Hepatocyte (in vitro differentiated cells): ENCODE data around the gene PSMD11. TPM values are rescaled to one million over a fixed set of nuclear protein-coding genes. Genes with fewer than 3 reads are reported as not detected.

ENCODE experiments used
- DNase-seq: peaks from one replicate; pipeline ENCODE4 v3.0.0-alpha.2; 2016; ENCODE audit warnings: low spot score
- H2AFZ ChIP-seq: fragments of 200-600 bp; sonication (generic); 2 replicates; pipeline ENCODE4 v1.6.0; 2016; ENCODE audit warnings: antibody characterized with exemption, mild to moderate bottlenecking
- H3K27ac ChIP-seq: fragments of 200-600 bp; sonication (generic); 2 replicates; pipeline ENCODE4 v1.5.1; 2016; ENCODE audit warnings: mild to moderate bottlenecking
- H3K27me3 ChIP-seq: fragments of 200-600 bp; sonication (generic); 2 replicates; pipeline ENCODE4 v1.6.1; 2016
- H3K36me3 ChIP-seq: fragments of 200-600 bp; sonication (generic); replicated peaks from 2 replicates; pipeline ENCODE4 v1.5.1; 2016; ENCODE audit warnings: low read depth; ENCODE audit not compliant: insufficient read depth
- H3K4me1 ChIP-seq: fragments of 200-600 bp; sonication (generic); 2 replicates; pipeline ENCODE4 v1.5.1; 2016; ENCODE audit warnings: mild to moderate bottlenecking, moderate library complexity; ENCODE audit not compliant: insufficient read depth
- H3K4me2 ChIP-seq: fragments of 200-600 bp; sonication (generic); 2 replicates; pipeline ENCODE4 v1.6.0; 2016
- H3K4me3 ChIP-seq: fragments of 200-600 bp; sonication (generic); 2 replicates; pipeline ENCODE4 v1.5.1; 2016; ENCODE audit warnings: mild to moderate bottlenecking
- H3K79me2 ChIP-seq: fragments of 200-600 bp; sonication (generic); 2 replicates; pipeline ENCODE4 v1.6.0; 2017; ENCODE audit warnings: mild to moderate bottlenecking
- H3K9me2 ChIP-seq: fragments of 200-600 bp; sonication (generic); replicated peaks from 2 replicates; pipeline ENCODE4 v1.6.0; 2017; ENCODE audit warnings: mild to moderate bottlenecking; ENCODE audit not compliant: insufficient read depth
- H3K9me3 ChIP-seq: fragments of 200-600 bp; sonication (generic); 2 replicates; pipeline ENCODE4 v1.5.1; 2016; ENCODE audit warnings: low read depth, mild to moderate bottlenecking
- H4K20me1 ChIP-seq: fragments of 200-600 bp; sonication (generic); 2 replicates; pipeline ENCODE4 v1.6.0; 2016; ENCODE audit warnings: mild to moderate bottlenecking; ENCODE audit not compliant: insufficient read depth, poor library complexity, severe bottlenecking
- EZH2 ChIP-seq: fragments of 200-600 bp; sonication (generic); IDR thresholded peaks from 2 replicates; pipeline ENCODE4 v1.6.1; 2016; ENCODE audit warnings: antibody characterized with exemption, mild to moderate bottlenecking, borderline replicate concordance
- EZH2phosphoT487 ChIP-seq: fragments of 200-600 bp; sonication (generic); IDR thresholded peaks from one replicate; pipeline ENCODE4 v1.6.1; 2018; ENCODE audit warnings: antibody characterized with exemption, mild to moderate bottlenecking, low read depth, moderate library complexity; ENCODE audit not compliant: unreplicated experiment, severe bottlenecking
- WGBS: methylation state at CpG from one replicate; pipeline ENCODE4 v1.1.6; 2016; ENCODE audit warnings: low lambda C conversion rate; ENCODE audit errors: missing lambda C conversion rate; 5-methylcytosine and 5-hydroxymethylcytosine counted together
- polyA plus RNA-seq: library from polyadenylated mRNA; unstranded; fragments of >200 nt; fragmentation: Nextera tagmentation; extraction: Ambion mirVana; gene quantifications from 2 replicates; pipeline ENCODE4 v1.2.1, GENCODE V29; 2016
- total RNA-seq: library from RNA; depleted of rRNA; stranded (reverse); fragments of >200 nt; gene quantifications from 2 replicates; pipeline ENCODE4 v1.2.3, GENCODE V29; 2014
- TF ChIP-seq, protein P1 (sequence below): fragments of 200-600 bp; sonication (generic); IDR thresholded peaks from 2 replicates; pipeline ENCODE4 v1.5.1; 2016; ENCODE audit warnings: antibody characterized with exemption, mild to moderate bottlenecking; ENCODE audit not compliant: poor library complexity

Gene PSMD11
- total and polyA plus RNA-seq, 2 experiments from 2014 or later, result 62.0 to 141 TPM

DNA sequence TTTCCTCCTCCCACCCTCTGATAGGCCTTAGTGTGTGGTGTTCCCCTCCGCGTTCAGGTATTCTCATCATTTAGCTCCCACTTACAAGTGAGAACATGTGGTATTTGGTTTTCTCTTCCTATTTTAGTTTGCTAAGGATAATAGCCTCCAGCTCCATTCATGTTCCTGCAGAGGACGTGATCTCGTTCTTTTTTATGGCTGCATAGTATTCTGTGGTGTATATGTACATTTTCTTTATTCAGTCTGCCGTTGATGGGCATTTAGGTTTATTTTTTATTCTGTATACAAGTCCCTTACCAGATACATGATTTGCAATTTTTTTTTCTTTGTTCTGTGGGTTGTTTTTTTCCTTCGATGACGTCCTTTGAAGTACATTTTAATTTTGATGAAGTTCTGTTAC lies 23.6 kb downstream of the PSMD11 start:
- no peak overlapping the region for H2AFZ ChIP-seq
- no peak overlapping the region for H3K27ac ChIP-seq
- no peaks in the 10 kb centered on the region for H3K27me3 ChIP-seq
- WGBS, result 95% methylated on average over 7 of the region's 7 CpGs
- peaks cover 4% of the 10 kb centered on the region for H4K20me1 ChIP-seq
- no peaks in the 10 kb centered on the region for H3K9me2 ChIP-seq
- H3K4me1 ChIP-seq, result no peaks in the 10 kb centered on the region
- no peaks in the 10 kb centered on the region for H3K36me3 ChIP-seq
- no peak overlapping the region for H3K4me3 ChIP-seq
- TF ChIP-seq EZH2 (no peak), EZH2phosphoT487 (no peak)
- TF ChIP-seq, protein P1, sequence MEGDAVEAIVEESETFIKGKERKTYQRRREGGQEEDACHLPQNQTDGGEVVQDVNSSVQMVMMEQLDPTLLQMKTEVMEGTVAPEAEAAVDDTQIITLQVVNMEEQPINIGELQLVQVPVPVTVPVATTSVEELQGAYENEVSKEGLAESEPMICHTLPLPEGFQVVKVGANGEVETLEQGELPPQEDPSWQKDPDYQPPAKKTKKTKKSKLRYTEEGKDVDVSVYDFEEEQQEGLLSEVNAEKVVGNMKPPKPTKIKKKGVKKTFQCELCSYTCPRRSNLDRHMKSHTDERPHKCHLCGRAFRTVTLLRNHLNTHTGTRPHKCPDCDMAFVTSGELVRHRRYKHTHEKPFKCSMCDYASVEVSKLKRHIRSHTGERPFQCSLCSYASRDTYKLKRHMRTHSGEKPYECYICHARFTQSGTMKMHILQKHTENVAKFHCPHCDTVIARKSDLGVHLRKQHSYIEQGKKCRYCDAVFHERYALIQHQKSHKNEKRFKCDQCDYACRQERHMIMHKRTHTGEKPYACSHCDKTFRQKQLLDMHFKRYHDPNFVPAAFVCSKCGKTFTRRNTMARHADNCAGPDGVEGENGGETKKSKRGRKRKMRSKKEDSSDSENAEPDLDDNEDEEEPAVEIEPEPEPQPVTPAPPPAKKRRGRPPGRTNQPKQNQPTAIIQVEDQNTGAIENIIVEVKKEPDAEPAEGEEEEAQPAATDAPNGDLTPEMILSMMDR, result no peak
- H3K4me2 ChIP-seq, result no peak overlapping the region
- H3K79me2 ChIP-seq, result peaks cover 10% of the 10 kb centered on the region
- H3K9me3 ChIP-seq, result no peaks in the 10 kb centered on the region
- DNase-seq, result no peak

DNA sequence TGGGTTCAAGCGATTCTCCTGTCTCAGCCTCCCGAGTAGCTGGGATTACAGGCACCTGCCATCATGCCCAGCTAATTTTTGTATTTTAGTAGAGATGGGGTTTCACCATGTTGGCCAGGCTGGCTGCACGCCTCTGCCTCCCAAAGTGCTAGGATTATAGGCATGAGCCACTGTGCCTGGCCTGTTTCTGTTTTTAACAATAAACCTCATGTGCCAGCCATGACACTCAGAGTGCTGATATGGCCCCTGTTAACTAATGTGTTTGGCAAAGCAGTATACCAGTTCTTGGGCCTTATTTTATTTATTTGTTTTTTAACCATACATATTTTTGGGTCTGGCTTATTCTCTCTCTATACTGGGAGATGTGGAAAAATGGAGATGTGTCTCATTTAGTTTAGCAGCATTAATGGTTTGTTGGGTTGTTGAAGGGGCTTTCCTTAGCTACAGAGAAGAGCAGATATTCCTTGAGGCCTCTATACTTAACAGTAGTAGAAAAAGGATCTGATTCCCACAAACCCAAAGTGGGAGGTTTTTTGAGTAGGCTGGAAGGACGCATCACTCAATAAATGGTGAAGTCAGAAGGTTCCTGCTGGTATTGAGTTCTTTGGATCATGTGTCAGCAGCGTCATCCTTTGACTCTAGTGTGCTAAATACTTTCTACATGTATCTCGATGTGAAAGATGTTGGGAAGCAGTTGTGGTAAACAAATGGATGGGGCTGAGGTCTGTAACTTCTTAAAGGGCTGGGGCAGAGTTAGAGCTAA lies 26.3 kb downstream of the PSMD11 start:
- Histone ChIP-seq H3K9me3 (no peaks in the 10 kb centered on the region), H2AFZ (no peak overlapping the region)

DNA sequence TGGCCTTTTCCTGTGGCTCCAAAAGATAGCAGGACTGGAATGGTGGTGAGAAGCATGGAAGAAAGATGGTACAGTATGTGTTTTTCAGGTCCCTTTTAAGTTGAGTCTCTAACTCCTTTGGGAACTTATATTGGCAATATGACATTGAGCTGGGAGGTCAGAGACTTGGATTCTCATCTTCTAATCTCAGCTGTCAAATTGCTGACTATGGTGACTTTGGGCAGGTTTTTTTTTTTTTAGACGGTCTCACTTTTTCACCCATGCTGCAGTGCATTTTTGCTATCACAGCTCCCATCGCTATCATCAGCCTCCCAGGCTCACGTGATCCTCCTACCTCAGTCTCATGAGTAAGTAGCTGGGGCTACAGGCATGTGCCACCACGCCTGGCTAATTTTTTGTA lies 27.3 kb downstream of the PSMD11 start:
- H3K27me3 ChIP-seq, result no peaks in the 10 kb centered on the region
- 100% methylated on average over 4 of the region's 4 CpGs for WGBS
- no peaks in the 10 kb centered on the region for H3K36me3 ChIP-seq
- TF ChIP-seq EZH2phosphoT487 (no peak), EZH2 (no peak)
- TF ChIP-seq, protein P1, result no peak
- no peaks in the 10 kb centered on the region for H4K20me1 ChIP-seq
- H2AFZ ChIP-seq, result no peak overlapping the region
- no peak overlapping the region for H3K27ac ChIP-seq
- no peak for DNase-seq
- no peaks in the 10 kb centered on the region for H3K9me2 ChIP-seq
- H3K79me2 ChIP-seq, result peaks cover 8% of the 10 kb centered on the region
- no peak overlapping the region for H3K4me2 ChIP-seq
- H3K4me3 ChIP-seq, result no peak overlapping the region
- no peaks in the 10 kb centered on the region for H3K4me1 ChIP-seq
- H3K9me3 ChIP-seq, result no peaks in the 10 kb centered on the region

More for the DNA sequence above, 26.3 kb downstream of the PSMD11 start:
- no peaks in the 10 kb centered on the region for H3K36me3 ChIP-seq
- WGBS, result 98% methylated on average over 6 of the region's 6 CpGs
- no peaks in the 10 kb centered on the region for H4K20me1 ChIP-seq
- DNase-seq, result no peak
- peaks cover 8% of the 10 kb centered on the region for H3K79me2 ChIP-seq
- H3K27ac ChIP-seq, result no peak overlapping the region
- no peaks in the 10 kb centered on the region for H3K4me1 ChIP-seq
- H3K4me2 ChIP-seq, result no peak overlapping the region
- H3K27me3 ChIP-seq, result no peaks in the 10 kb centered on the region
- no peak overlapping the region for H3K4me3 ChIP-seq
- H3K9me2 ChIP-seq, result no peaks in the 10 kb centered on the region
- TF ChIP-seq, protein P1, result no peak
- TF ChIP-seq EZH2, result no peak
